HG03342 (cell line): ENCODE data around the gene SUN1.
"Not testable (repeated sequence)": the region's sequence is repeated elsewhere in the genome, so short reads cannot be mapped to it uniquely, and the experiment has no call there.

Source experiments
- ATAC-seq: cut with Tn5 transposase; IDR thresholded peaks from one replicate; pipeline ENCODE4 v1.9.1; 2021; ENCODE audit warnings: mild to moderate bottlenecking, moderate library complexity; ENCODE audit not compliant: unreplicated experiment

Gene SUN1

GRCh38 chr7:803243-803635 is 29.0 kb upstream of the SUN1 start:
- no peak for ATAC-seq

DNA sequence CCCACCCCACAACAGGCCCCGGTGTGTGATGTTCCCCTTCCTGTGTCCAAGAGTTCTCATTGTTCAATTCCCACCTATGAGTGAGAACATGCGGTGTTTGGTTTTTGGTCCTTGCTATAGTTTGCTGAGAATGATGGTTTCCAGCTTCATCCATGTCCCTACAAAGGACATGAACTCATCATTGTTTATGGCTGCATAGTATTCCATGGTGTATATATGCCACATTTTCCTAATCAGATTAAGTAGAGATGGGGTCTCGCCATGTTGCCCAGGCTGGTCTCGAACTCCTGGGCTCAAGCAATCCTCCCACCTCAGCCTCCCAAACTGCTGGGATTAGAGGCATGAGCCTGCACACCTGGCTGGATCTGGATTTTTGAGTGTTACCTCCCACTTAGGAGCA is 28.5 kb upstream of the SUN1 start:
- ATAC-seq, result not testable (repeated sequence)

- ATAC-seq, result no peak
Measured at GRCh38 chr7:805261-805660, 27.0 kb upstream of the SUN1 start.

DNA sequence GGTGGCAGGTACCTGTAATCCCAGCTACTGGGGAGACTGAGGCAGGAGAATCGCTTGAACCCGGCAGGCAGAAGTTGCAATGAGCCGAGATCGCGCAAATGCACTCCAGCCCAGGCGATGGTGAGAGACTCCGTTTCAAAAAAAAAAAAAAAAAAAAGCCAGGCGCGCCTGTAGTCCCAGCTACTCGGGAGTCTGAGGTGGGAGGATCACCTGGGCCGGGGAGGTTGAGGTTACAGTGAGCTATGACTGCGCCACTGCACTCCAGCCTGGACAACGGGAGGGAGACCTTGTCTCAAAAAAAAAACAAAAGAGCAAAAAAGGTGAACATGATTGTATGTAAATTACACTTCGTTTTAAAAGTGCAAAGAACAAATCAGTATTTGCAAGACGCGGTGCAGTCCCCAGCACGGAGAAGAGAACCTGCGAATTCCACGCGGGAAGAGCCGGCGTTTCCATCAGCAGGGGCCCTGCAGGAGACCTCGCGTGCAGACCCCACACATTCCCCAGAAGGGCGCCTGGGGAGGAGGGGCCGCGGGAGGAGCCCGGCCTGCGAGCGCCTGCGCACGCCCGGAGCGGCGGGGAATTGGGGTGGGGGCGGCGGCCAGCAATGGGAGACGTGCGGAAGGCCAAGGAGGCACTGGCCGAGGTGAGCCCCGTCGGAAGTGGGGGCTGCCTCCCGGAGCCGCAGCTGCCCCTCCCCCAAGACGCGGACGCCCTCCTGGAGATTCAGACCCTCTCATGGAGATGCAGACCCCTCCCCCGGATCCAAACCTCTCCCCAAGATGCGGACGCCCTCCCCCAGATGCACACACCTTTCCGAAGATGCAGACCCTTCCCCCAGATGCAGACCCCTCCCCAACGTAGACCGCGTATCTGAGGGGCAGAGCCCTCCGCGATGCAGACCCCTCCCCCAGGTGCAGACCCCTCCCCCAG is 16.7 kb upstream of the SUN1 start:
- ATAC-seq, result no peak

GRCh38 chr7:816300-816750 is 16.0 kb upstream of the SUN1 start:
- peak; percentile 80 for ATAC-seq

GRCh38 chr7:816751-817671 is 15.3 kb upstream of the SUN1 start:
- peak; percentile 13 for ATAC-seq

GRCh38 chr7:818031-818699 is 14.1 kb upstream of the SUN1 start:
- no peak for ATAC-seq

- ATAC-seq, result no peak
Measured at GRCh38 chr7:820341-820740, 11.9 kb upstream of the SUN1 start.

GRCh38 chr7:821688-822087 is 10.6 kb upstream of the SUN1 start:
- ATAC-seq, result no peak

- ATAC-seq, result no peak
Measured at GRCh38 chr7:822692-823276, 9.5 kb upstream of the SUN1 start.

- no peak for ATAC-seq
Measured at GRCh38 chr7:823649-824048, 8.6 kb upstream of the SUN1 start.

GRCh38 chr7:824081-824480 is 8.2 kb upstream of the SUN1 start:
- no peak for ATAC-seq

DNA sequence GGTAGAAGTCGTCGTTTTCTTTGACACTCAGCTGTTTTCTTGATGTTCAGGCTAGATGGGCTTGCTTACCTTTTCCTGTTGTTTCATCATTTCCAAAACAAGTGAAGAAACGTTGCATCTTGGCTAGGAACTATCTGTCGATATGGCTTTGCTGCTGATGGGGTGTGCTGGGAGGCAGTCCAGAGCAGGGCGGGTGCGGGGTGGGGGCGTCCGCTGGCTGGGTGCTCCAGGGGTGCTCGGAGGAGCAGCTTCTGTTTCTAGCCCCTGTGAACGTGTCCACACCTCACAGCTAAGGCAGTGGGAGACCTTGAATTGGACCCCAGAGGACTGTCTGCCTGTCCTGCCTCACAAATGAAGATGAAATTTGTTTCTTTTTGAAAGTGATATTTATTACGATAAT is 7.6 kb upstream of the SUN1 start:
- no peak for ATAC-seq

GRCh38 chr7:825386-825785 is 6.9 kb upstream of the SUN1 start:
- ATAC-seq, result no peak

DNA sequence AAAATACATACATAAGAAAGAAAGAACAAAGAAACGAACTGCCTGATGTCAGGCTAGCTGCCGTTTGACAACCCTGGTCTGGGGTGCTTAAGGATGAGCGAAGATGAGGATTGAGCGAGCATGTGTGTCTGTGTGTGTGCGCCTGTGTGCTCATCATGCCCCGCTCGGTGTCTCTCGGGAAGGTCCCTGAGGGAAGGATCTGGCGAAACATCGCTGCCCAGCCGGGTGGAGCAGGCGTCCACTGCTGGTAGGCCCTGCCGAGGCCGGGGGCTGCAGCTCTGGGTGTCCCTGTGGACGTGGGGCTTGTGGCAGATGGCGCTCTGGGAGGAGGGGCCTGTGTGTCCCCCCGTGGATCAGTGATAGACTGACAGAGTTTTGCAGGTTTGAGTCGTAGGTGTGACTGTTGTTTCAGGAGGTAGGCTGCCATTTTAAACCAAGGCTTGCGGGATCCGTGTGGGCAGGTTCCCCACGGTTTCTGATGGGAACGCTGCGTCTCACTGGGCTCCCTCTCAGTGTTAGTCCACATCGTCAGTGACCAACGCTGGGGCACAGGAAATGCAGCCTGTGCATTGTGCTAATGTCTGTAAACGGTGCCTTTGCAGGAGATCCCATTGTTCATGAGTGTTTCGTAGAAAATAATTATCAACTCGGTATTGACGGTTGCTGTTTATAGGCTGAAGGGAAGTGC is 5.9 kb upstream of the SUN1 start:
- no peak for ATAC-seq

- no peak for ATAC-seq
Measured at GRCh38 chr7:828793-829561, 3.3 kb upstream of the SUN1 start.

GRCh38 chr7:830069-830468 is 2.2 kb upstream of the SUN1 start:
- ATAC-seq, result no peak

GRCh38 chr7:831596-832166 is 595 bp upstream of the SUN1 start:
- ATAC-seq, result peak; percentile 66

GRCh38 chr7:832968-833424 is 720 bp downstream of the SUN1 start:
- no peak for ATAC-seq
